Measurements from ENCODE around the gene RPS5.
"Not testable (repeated sequence)": the region's sequence is repeated elsewhere in the genome, so short reads cannot be mapped to it uniquely, and the experiment has no call there.

Gene RPS5

GRCh38 chr19:58385891-58386575 lies 1.0 kb upstream of the RPS5 start:
- DNase-seq: peak; percentile 51

GRCh38 chr19:58387338-58388174 lies 487 bp downstream of the RPS5 start:
- DNase-seq: peak; percentile 34

DNA sequence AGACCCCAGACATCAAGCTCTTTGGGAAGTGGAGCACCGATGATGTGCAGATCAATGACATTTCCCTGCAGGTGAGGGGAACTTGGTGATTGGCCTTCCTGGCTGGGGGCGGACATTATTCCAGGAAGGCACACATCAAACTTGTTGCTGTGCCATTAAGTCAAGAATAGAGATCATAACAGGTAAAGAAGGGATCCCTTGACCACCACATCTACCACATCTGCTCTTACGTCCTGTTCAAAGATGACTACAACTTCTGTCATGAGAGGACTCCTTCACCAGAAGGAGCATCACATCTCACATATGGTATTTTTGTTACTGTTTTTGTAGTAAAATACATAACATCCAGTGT lies 1.1 kb downstream of the RPS5 start:
- no peak for DNase-seq

DNA sequence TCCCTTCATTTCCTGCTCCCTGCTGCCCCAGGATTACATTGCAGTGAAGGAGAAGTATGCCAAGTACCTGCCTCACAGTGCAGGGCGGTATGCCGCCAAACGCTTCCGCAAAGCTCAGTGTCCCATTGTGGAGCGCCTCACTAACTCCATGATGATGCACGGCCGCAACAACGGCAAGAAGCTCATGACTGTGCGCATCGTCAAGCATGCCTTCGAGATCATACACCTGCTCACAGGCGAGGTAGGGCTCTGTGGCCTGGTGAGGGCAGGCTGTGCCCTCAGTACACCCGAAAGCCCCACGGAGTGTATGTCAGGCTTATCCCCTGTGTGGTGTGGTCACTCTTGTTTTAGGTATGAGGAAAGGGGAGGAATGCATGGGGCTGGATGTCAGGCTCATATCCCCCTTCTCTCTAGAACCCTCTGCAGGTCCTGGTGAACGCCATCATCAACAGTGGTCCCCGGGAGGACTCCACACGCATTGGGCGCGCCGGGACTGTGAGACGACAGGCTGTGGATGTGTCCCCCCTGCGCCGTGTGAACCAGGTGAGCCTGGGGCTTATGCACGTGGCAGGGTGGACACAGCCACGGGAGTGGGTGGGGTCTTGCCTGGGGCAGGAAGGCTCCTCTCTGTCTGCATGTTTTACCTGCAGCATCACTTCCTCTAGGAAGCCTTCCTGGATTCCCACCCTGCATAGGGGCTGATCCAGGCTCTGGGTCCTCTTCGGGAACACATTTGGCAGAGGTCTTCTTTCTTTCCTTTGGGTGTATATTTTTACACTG lies 6.1 kb downstream of the RPS5 start:
- no peak for DNase-seq

DNA sequence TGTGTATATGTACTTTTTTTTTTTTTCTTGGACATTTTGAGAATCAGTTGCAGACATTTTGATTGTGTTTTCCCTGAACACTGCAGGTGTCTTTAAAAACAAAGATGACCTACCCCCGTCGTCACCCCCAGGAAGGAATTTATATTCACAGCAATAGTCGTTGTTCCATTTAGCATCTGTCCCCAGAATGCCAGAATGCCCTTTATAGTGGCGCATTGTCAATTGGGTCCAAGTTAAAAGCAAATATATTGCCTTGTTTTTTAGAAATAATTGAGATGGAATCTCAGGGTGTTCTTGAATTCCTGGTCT lies 6.6 kb downstream of the RPS5 start:
- no peak for DNase-seq

DNA sequence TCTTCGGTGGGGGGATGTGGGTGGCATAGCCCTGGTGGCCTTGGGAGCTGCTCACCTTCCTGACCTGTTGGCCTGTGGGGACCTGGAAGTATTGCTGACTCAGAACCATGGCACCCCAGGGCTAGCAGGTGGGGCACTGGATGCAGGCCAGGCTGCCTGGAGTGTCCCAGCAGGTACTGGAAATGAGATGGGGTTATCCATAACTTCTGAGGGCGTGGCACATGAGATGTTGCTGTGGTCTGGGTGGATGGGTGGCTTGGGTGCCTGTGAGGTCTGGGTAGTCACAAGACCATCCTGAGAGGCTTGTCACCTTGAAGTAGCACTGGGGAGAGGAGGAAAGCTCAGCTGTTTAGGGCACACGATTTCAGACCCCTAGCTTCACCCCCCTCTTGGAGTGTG lies 7.8 kb downstream of the RPS5 start:
- DNase-seq: no peak

DNA sequence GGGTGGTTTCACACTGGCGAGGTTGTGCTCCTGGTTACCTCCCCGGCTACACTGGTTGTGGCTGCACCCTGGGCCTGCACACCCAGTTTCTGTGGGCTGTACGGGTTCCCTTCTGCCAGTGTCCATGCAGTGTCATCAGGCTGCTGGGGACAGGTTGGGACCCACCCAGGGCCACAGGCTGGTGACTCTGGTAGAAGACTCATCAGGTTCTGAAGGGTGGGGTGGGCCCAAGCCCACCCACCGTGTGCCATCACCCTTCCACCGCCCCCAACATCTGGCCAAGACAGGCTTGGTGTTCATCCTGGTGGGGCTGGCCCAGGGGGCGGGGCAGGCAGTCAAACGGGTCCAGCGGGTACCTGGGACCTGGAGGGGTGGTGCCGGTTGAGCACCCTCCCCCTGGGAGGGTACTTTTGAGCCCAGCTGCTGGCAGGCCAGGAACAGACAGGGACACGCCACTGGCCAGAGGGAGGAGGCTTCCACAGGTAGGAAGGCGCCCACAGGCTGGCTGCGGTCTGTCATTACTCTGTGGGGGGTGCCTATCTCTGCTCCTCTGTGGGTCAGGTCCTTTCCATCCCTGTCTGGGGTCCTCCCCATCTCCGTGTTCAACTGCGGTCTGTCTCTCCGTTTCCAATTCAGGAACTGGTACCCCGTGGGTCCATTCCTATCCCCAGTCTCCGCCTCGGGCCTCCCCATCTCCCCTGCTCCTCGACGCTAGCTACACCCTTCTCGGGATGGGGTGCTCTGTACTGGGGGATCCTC lies 8.3 kb downstream of the RPS5 start, which contains the start of gene RNF225:
Gene RNF225, plus strand, starts transcription at position 437 of the 759 bp plus-strand sequence. CDS start 434 bp downstream, outside the sequence.
- DNase-seq: peak; percentile 33

- DNase-seq: no peak
Measured at GRCh38 chr19:58395979-58396627, 9.0 kb downstream of the RPS5 start.

GRCh38 chr19:58396691-58397532 lies 9.8 kb downstream of the RPS5 start:
- DNase-seq: no peak

DNA sequence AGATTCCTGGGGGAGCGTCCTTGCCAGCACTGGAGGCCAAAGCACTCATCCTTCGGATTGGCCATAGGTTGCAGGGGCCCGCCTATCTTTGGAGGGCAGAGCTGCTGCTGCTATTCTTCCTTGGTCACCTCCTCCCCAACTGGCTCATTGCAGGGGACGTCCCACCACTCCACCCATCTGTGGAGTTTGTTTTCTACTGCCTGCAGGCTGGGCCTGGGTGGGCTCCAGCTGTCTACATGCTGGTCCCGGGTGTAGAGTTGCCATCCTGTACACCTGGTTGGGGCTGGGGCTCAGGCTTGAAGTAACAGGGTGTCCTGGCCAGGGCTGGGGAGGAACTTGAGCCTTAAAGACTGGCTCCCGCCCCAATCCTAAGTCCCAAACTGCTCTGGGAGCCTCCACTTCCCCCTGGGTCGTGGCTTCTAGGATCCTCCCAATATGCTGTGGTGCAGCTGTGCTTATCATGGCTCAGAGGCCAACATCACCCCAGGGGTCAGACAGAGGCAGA lies 10.5 kb downstream of the RPS5 start:
- DNase-seq: no peak

DNA sequence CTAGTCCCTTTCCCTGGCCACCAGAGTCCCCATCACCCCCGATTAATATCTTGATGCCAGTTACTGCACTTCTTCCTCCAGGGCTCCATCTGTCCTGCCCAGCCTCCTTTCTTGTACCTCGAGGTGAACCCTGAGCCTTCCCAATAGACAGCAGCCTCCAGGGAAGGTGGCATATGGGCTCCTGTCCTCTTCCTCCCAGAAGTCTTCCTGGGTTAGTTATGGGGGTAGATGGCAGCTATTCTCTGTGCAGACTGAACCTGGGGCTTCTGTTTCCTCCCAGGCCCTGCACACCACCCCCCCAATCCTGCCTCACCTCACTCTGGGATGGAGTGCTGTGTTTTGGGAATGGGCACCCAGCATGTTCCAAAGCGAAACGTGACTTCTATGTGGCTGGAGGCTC lies 11.0 kb downstream of the RPS5 start:
- DNase-seq: no peak

- no peak for DNase-seq
Measured at GRCh38 chr19:58398545-58398944, 11.5 kb downstream of the RPS5 start.

DNA sequence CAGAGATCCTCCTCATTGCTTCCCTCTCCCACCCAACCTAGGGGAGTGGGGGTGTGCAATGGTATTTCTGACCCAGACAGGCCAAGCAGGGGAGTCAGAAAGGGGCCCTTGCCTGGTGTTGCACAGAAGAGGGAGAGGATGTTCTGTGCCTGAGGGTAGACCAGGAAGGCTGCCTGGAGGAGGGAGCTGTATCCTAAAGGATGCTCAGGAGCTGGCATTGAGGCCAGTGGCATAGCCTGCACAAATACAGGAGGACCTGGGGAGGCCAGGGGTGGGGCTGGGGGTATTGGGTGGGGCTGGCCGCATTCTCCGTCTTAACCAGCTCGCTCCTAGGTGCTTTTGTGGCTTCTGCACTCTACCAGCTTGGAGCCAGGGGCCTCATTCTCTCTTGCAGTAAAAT lies 12.8 kb downstream of the RPS5 start:
- no peak for DNase-seq

DNA sequence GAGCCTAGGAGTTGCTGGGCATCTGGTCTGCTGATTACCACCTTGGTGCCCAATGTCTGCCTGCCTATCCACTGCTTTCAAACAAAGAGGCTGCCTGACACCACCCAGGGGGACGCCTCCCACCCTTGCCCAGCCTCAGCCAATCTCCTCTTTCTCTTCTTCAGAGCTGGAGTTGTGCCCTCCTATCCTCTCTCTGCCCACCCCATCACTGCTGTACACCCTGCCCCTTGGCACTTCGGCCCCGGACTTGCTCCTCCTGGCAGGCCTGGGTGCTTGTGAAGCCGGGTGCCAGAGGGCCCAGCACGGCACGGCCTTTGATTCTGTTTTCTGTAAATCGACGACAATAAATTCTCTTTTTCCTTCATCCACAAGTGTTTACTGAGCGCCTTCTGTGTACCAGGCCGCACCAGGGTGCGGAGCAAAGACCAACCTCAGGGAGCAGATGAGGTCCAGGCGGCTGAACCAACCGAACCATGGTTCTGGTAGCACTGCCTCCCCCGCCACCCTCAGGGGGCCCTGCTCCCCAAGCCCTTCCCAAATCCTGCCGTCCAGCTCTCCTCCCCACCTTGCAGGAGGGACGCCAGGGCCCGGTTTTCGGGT lies 13.3 kb downstream of the RPS5 start:
- peak; percentile 27 for DNase-seq

- DNase-seq: peak; percentile 100
Measured at GRCh38 chr19:58400916-58401839, 14.1 kb downstream of the RPS5 start.

DNA sequence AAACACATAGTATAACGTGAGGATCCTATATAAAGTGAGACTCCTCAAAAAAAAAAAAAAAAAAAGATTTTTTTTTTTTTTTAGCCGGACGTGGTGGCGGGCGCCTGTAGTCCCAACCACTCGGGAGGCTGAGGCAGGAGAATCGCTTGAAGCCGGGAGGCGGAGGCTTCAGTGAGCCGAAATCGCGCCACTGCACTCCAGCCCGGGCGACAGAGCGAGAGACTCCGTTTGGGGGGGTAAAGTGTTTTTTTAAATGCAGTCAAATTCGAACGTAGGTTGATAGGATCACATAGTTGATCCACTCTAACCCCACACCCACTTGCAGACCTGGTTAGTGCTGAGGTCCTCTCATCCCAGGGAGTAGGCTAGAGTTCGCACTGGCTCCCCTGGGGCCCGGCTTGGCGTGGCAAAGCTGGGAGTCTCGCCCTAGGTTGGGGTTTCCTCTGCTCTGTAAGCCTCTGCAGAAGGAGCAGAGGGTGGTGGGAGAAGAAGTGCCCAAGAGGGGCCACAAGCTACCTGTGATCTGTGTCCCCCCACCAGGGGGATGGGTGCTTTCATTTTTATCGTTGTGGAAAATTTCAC lies 14.9 kb downstream of the RPS5 start:
- no peak for DNase-seq

DNA sequence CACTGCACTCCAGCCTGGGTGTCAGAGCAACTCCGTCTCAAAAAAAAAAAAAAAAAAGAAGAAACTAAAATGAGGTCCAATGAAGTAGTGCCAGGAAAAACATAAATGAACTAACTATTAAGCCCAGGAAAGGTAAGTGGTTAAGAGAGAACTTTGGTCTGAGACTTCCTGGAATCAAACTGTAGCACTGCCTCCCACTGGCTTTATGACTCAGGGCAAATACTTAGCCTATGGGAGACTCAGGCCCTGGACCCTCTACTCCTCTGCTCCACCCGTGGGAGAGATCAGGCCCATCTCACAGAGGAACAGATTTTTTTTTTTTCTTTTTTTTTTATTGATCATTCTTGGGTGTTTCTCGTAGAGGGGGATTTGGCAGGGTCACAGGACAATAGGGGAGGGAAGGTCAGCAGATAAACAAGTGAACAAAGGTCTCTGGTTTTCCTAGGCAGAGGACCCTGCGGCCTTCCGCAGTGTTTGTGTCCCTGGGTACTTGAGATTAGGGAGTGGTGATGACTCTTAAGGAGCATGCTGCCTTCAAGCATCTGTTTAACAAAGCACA lies 16.9 kb downstream of the RPS5 start:
- not testable (repeated sequence) for DNase-seq

DNA sequence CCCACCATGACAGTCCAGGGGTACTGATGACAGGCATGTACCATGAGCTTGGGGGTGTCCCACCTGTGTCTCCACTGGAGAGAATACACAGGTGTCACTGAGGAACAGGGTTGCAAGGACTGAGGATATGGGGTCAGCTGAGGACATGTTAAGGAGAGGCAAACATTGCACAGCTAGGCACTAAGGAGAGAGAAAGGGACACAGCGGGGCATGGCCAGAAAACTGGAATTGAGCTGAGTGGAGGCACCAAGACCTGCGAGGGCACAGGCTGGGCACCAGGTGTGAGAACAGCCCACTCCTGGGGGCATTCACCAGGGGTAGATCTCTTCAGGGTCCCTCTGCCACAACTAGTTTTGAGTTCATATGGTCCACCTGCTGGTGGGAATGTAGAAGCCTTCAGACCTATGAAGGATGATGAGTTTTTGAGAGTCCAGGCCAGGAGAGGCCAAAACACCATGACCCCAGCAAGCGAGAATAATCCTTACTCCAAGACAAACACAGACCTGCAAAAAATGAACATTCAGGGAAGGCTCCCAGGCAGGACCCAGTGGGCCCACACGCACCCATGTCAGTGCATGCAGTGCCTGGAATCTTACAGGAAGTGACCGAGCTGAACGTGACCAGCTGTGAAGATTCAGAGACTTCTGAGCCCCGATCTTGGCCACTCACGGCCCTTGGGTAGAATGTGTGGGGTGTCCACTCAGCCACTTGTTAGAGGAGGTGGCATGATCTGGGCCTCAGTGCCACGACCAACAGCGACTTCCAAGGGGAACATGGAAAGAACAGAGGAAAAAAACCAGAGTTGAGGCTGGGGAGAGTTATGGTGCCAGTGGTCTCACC lies 20.0 kb downstream of the RPS5 start:
- no peak for DNase-seq

All from NCI-H146 (cell line).